Muscle of leg (tissue), 11 donors: ENCODE measurements around the gene MUS81. TPM values are rescaled to one million over a fixed set of nuclear protein-coding genes. Genes with fewer than 3 reads are reported as not detected.
"Not testable (repeated sequence)": the region's sequence is repeated elsewhere in the genome, so short reads cannot be mapped to it uniquely, and the experiment has no call there.

Experiments used
- DNase-seq: peaks from one replicate; pipeline ENCODE4 v3.0.0; 2013
- H3K27ac ChIP-seq: one replicate; pipeline ENCODE4 v1.5.1; 2013; ENCODE audit warnings: mild to moderate bottlenecking, low read length, control low read depth
- H3K27me3 ChIP-seq: one replicate; pipeline ENCODE4 v1.6.1; 2013; ENCODE audit warnings: low read length; ENCODE audit not compliant: control insufficient read depth, insufficient read depth
- H3K36me3 ChIP-seq: one replicate; pipeline ENCODE4 v1.6.1; 2013; ENCODE audit warnings: low read length; ENCODE audit not compliant: control insufficient read depth, insufficient read depth
- H3K4me1 ChIP-seq: one replicate; pipeline ENCODE4 v1.6.1; 2013; ENCODE audit warnings: low read length; ENCODE audit not compliant: control insufficient read depth, insufficient read depth
- H3K4me3 ChIP-seq: one replicate; pipeline ENCODE4 v1.5.1; 2013; ENCODE audit warnings: low read length, control low read depth
- H3K9me3 ChIP-seq: replicated peaks from 2 replicates; pipeline ENCODE4 v1.6.1; 2013; ENCODE audit warnings: low read depth, low read length; ENCODE audit not compliant: control insufficient read depth
- WGBS: methylation state at CpG from one replicate; pipeline ENCODE4 v1.1.5; 2013; ENCODE audit warnings: missing lambda C conversion rate; ENCODE audit not compliant: insufficient coverage; 5-methylcytosine and 5-hydroxymethylcytosine counted together
- polyA plus RNA-seq, 8 donors: library from polyadenylated mRNA; unstranded; fragments of 120-200 nt; gene quantifications; one replicate each; pipeline versions ENCODE4 v1.2.1 to v1.2.3, GENCODE V29; 2013; ENCODE audit warnings: inconsistent platforms in 1 of 8, low replicate concordance in 1 of 8; ENCODE audit not compliant: insufficient read length in 8 of 8, insufficient read depth in 1 of 8
- total RNA-seq: library from RNA; stranded (reverse); fragments of 120-200 nt; gene quantifications from one replicate; pipeline ENCODE4 v1.2.4, GENCODE V29; 2013

MUS81 gene
- total and polyA plus RNA-seq, 9 donors = 34.4 to 49.5 (median 46.4) TPM

DNA sequence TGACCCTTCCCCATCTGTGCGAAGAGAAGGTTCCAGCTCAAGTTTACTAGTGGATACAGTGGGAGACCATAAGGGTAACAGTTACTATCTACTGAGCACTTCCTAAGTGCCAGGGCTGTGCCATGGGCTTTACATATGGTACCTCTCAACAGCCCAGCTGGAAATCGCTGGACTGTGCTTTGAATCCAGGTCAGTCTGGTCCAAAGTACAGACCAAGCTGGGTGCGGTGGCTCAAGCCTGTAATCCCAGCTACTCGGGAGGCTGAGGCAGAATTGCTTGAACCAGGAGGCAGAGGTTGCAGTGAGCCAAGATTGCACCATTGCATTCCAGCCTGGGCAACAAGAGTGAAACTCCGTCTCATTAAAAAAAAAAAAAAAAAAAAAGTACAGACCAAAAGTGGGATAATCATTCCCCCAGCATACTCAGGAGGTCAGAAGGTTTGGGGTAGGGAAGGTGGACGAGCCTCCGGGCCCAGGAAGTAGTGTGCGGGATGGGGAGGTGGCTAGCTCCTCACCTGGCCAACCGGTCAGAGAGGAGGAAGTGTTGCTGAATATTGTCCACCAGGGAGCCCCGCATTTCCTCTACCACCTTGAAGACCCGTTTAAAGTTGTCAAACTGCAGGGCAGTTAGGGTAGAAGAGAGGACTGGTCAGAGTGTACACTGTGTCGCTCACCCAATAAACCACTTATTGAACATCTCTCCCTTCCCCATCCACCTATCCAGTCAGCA lies 25.7 kb downstream of the MUS81 start:
- Histone ChIP-seq H3K9me3 (no peaks in the 10 kb centered on the region), H3K27ac (no peak overlapping the region), H3K4me1 (peaks cover 32% of the 10 kb centered on the region), H3K27me3 (no peaks in the 10 kb centered on the region), H3K36me3 (peaks cover 48% of the 10 kb centered on the region), H3K4me3 (no peak overlapping the region)
- WGBS = 94% methylated on average over 7 of the region's 12 CpGs
- DNase-seq = no peak

DNA sequence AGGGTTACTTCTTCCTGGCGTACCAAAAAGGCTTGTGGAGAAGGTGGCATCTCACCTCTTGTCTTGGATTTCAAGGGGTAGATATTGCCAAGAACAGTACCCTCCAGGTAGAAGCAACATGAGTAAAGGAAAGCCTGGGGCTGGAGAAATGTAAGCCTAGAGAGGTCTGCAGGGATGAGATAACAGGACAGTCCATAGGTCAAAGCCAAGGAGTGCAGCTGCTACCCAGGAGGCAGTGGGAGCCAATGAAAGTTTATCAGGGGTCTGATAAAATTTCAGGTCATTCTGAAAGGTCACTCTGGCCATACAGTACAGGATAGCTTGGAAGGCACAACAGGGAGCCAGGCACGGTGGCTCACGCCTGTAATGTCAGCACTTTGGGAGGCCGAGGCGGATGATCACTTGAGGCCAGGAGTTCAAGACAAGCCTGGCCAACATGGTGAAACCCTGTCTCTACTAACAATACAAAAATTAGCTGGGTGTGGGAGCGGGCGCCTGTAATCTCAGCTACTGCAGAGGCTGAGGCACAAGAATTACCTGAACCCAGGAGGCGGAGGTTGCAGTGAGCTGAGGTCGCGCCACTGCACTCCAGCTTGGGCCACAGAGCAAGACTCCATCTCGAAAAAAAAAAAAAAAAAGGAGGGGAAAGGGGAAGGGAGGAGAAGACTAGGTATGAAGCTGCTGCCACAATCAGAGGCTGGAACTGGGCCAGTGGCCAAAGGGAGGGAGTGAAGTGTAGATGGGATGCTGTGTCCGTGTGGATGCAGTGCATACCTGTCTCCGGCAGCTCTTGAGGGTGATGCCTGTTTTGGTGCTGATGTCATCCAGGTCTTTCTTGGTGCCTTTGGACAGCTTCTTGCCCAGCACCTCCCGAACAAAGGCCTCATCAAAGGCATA lies 26.8 kb downstream of the MUS81 start:
- peaks cover 43% of the 10 kb centered on the region for H3K4me1 ChIP-seq
- H3K4me3 ChIP-seq = peak overlapping the region; percentile 89

DNA sequence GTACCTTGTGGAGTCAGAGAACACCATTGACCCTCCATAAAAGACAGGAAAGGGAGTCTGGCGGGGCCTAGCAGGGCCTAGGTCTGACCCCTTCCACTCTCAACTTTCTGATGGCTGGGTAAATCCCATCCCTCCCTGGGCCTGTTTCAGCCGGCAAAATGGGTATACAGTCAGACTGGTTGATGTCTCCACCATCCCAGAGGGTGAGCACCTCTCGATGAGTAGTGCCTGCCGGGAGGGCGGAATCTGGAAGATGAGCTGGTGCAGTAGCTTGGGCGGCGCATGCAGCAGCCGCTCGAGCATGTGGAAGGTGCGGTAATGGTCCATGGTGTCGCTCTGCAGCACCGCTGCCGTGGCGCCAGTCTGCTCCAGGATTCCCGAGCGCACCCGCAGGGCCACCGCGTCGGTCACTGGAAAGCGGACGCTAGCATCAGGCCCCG lies 27.5 kb downstream of the MUS81 start:
- WGBS = 1% methylated on average over 22 of the region's 23 CpGs

More for the DNA sequence above, 26.8 kb downstream of the MUS81 start:
- peak overlapping the region; percentile 99 for H3K27ac ChIP-seq
- peaks cover 47% of the 10 kb centered on the region for H3K36me3 ChIP-seq
- H3K9me3 ChIP-seq = no peaks in the 10 kb centered on the region
- WGBS = 83% methylated on average over 5 of the region's 14 CpGs
- DNase-seq = peak; percentile 24
- peaks cover 4% of the 10 kb centered on the region for H3K27me3 ChIP-seq

DNA sequence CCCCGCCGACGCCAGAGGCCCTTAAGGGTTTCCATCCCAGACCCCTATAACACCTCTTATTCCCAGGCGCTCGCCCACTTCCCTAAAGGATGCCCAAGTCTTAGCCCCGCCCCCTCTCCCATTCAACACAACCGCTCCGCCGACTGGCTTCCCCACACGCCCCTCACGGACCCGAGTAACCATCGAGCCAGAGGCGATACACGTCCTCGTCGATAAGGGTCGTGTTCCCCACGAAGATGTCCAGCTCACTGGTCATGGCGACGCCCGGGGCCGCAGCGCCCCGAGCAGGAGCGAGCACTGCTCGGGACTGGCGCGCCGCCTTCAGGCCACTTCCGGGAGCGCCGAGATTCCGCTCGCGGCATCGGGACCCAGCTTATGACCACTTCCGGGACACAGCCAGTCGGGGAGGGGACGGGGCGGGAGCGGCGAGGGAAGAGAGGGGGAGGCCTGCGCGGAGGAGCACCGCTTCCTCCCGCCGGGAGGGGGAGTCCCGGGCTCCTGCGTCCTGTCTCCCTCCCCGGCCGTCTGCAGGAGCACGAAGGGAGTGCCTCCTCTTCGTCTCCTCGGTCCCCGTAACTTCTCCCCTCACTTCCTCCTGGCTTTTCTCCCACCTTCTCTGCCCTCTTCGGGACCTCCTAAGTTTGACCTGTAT lies 28.1 kb downstream of the MUS81 start, which contains the start of gene FIBP:
FIBP (minus strand) TSS at position 309 of the 652 bp plus-strand sequence; CDS start at position 256, 53 bp downstream.
- Histone ChIP-seq H3K27me3 (peaks cover 4% of the 10 kb centered on the region), H3K27ac (peak within 1 kb of the TSS; percentile 99), H3K4me3 (peak within 1 kb of the TSS; percentile 89), H3K36me3 (peaks cover 36% of the 10 kb centered on the region), H3K9me3 (no peaks in the 10 kb centered on the region), H3K4me1 (peaks cover 54% of the 10 kb centered on the region)
- DNase-seq = peak; percentile 99
- WGBS = 0% methylated on average over 51 of the region's 57 CpGs

More for the DNA sequence above, 27.5 kb downstream of the MUS81 start:
- Histone ChIP-seq H3K4me1 (peaks cover 50% of the 10 kb centered on the region), H3K27ac (peak overlapping the region; percentile 99), H3K4me3 (peak overlapping the region; percentile 89), H3K27me3 (peaks cover 4% of the 10 kb centered on the region), H3K9me3 (no peaks in the 10 kb centered on the region), H3K36me3 (peaks cover 42% of the 10 kb centered on the region)
- no peak for DNase-seq

DNA sequence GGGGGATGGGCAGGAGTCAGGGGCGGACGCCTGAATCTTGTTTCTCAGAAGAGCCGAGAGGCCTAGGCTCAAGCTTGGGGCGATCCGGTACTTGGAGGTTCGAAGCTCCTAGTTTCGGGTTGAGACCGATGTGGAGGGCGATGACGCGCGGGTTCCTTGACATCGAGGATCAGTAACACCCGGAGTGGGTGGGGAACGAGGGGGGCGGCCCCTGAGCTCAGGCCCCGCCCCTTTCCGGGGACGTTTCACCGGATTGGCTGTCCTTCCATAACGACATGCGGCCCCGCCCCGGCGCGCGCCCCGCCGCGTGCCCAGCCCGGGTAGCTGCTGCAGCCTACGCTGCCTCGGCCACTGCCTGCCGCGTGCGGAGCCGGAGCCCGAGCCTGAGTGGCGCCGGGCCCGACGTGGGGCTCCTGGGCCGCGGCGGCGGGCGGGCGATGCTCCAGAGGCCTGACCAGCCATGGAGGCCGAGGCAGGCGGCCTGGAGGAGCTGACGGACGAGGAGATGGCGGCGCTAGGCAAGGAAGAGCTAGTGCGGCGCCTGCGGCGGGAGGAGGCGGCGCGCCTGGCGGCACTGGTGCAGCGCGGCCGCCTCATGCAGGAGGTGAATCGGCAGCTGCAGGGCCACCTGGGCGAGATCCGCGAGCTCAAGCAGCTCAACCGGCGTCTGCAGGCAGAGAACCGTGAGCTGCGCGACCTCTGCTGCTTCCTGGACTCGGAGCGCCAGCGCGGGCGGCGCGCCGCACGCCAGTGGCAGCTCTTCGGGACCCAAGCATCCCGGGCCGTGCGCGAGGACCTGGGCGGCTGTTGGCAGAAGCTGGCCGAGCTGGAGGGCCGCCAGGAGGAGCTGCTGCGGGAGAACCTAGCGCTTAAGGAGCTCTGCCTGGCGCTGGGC lies 30.3 kb downstream of the MUS81 start, which contains the start of gene CCDC85B:
CCDC85B (plus strand) TSS at position 350 of the 895 bp plus-strand sequence; CDS start at position 461, 111 bp downstream.
- H3K4me3 ChIP-seq = peak within 1 kb of the TSS; percentile 66
- WGBS = under 1% methylated on average over 94 of the region's 94 CpGs
- peaks cover 14% of the 10 kb centered on the region for H3K36me3 ChIP-seq
- H3K9me3 ChIP-seq = no peaks in the 10 kb centered on the region
- peaks cover 4% of the 10 kb centered on the region for H3K27me3 ChIP-seq
- peak within 1 kb of the TSS; percentile 99 for H3K27ac ChIP-seq
- peak; percentile 99 for DNase-seq
- H3K4me1 ChIP-seq = peaks cover 55% of the 10 kb centered on the region

DNA sequence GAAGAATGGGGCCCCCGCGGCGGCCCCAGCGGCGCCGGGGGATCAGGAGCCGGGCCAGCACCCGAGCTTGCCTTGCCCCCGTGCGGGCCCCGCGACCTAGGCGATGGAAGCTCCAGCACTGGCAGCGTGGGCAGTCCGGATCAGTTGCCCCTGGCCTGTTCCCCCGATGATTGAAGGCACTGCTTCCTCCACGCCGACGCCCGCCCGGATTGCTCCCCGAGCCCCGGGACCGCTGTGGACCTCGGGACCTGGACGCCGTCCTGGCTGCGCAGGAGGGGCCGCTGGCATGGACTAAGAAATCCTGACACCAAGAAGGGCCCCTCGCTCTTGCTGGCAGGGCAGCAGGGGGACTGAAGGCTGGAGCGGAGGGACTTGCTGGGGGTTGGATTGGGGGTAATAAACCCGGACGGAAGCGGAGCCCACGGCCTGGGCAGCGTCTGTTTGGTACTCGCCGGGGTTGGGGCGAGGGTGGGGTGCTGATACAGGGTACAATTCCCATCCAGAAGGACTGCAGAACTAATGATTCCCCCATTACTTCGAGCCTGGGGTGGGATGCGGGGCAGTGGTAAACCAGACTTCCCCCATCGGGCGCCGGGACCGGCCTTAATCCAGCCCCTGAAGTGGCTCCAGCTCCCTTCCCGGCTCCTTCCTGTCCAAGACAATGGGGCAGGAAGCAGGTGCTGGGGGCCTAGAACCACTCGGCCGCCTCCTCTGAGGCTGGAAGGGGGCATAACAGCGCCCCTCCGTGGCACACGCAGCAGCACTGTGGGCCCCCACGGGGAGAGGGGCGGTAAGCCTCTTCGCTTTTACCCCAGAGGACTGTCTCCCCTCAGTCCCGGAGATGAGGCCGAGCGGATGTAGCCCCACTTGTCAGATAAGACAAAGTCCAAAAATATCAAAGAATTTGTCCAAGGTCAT lies 31.2 kb downstream of the MUS81 start:
- DNase-seq = peak; percentile 62
- Histone ChIP-seq H3K9me3 (no peaks in the 10 kb centered on the region), H3K36me3 (peaks cover 6% of the 10 kb centered on the region), H3K27me3 (peaks cover 4% of the 10 kb centered on the region), H3K4me3 (peak overlapping the region; percentile 66), H3K27ac (peak overlapping the region; percentile 87), H3K4me1 (peaks cover 55% of the 10 kb centered on the region)
- 2% methylated on average over 42 of the region's 57 CpGs for WGBS

DNA sequence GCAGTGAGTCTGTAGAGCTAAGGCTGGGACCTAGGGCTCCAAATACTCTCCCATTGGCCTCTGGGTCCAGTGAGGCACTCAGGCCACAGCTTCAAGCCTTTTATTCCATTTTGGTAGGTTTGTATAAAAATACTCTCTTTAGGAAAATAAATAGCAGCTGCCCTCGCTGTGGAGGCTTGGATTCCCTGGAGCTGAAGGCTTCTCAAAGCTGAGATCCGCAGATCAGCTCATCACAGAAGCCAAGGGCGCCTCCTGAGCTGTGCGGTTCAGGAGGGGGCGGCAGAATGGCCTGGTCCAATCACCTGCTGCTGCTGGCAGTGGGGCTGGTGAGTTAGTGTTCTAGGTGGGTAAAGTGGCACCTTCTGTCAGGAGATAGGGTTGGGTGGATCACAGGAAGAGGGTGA lies 31.9 kb downstream of the MUS81 start:
- Histone ChIP-seq H3K4me1 (peaks cover 55% of the 10 kb centered on the region), H3K4me3 (peak overlapping the region; percentile 66), H3K27me3 (peaks cover 10% of the 10 kb centered on the region), H3K27ac (peak overlapping the region; percentile 87)
- WGBS = 40% methylated on average over 1 of the region's 5 CpGs
- not testable (repeated sequence) for H3K36me3 ChIP-seq, DNase-seq, H3K9me3 ChIP-seq

DNA sequence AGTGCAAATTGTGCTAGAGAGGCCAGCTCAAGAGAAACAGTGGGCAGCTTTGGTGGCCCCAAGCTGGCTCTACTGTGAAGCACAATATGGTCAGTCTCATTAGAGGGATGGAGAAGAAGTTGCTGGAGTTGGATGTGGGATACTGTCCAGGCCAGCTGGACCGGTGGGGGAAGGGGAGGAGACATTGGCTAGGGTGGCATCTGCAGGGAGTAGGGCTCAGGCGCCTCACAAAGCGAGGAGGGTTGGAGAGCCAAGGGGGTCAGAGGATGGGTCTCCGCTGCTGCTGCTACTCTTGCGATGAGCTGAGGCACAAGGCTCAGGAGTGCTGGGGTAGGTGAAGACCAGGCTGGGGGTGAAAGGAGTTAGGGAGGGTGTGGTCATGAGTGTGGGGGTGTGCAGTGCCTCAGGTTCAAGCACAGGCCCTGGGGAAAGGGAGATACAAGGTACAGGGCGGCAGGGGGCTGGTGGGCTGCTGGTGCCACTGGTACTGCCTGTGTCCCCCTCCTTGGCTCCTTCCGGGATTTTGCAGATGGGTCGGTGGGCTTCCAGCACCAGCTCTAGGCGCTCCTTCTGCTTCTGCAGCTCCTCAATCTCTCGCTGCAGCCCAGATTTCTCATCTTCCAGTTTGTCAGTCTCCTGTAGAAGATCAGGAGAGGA lies 32.6 kb downstream of the MUS81 start:
- 72% methylated on average over 8 of the region's 10 CpGs for WGBS
- peaks cover 49% of the 10 kb centered on the region for H3K4me1 ChIP-seq
- H3K4me3 ChIP-seq = no peak overlapping the region
- peaks cover 16% of the 10 kb centered on the region for H3K27me3 ChIP-seq
- peak overlapping the region; percentile 87 for H3K27ac ChIP-seq
- H3K36me3 ChIP-seq = no peaks in the 10 kb centered on the region
- no peaks in the 10 kb centered on the region for H3K9me3 ChIP-seq
- no peak for DNase-seq
